ENCODE results near the gene PTK7. TPM values are rescaled to one million over a fixed set of nuclear protein-coding genes. Genes with fewer than 3 reads are reported as not detected.
"Not testable (repeated sequence)": the region's sequence is repeated elsewhere in the genome, so short reads cannot be mapped to it uniquely, and the experiment has no call there.

The PTK7 gene
- total RNA-seq, 4 donors from 2014 or later: 4.4 to 22.3 (median 18.3) TPM

- no peaks in the 10 kb centered on the region for H3K9me3 ChIP-seq
- no peaks in the 10 kb centered on the region for H3K4me1 ChIP-seq
- H3K4me3 ChIP-seq: no peak overlapping the region
- no peaks in the 10 kb centered on the region for H3K27me3 ChIP-seq
- TF ChIP-seq CTCF (IDR thresholded peaks at IDR 0.05) (no peak), POLR2A (IDR thresholded peaks at IDR 0.05) (no peak)
- H3K36me3 ChIP-seq: no peaks in the 10 kb centered on the region
- no peak for DNase-seq
- H3K27ac ChIP-seq: no peak overlapping the region
These were observed 54.3 kb downstream of the PTK7 start for GRCh38 chr6:43130429-43130828.

GRCh38 chr6:43131379-43131778 lies 55.3 kb downstream of the PTK7 start:
- not testable (repeated sequence) for DNase-seq, H3K27ac ChIP-seq, H3K4me1 ChIP-seq, H3K27me3 ChIP-seq, H3K36me3 ChIP-seq, H3K9me3 ChIP-seq, H3K4me3 ChIP-seq

- DNase-seq: no peak
- no peak for TF ChIP-seq POLR2A (IDR thresholded peaks at IDR 0.05)
- no peak for TF ChIP-seq CTCF (IDR thresholded peaks at IDR 0.05)
These were observed 62.2 kb downstream of the PTK7 start for GRCh38 chr6:43138267-43138666.

GRCh38 chr6:43139973-43140372 lies 63.9 kb downstream of the PTK7 start:
- H3K27me3 ChIP-seq, H3K4me3 ChIP-seq, H3K4me1 ChIP-seq, H3K9me3 ChIP-seq, DNase-seq, H3K36me3 ChIP-seq, H3K27ac ChIP-seq: not testable (repeated sequence)

More at GRCh38 chr6:43138267-43138666, 62.2 kb downstream of the PTK7 start:
- H3K27ac ChIP-seq: no peak overlapping the region
- H3K9me3 ChIP-seq: no peaks in the 10 kb centered on the region
- peaks cover 0 to 2% (median under 1%) of the 10 kb centered on the region in 4 donors for H3K4me1 ChIP-seq
- H3K36me3 ChIP-seq: no peaks in the 10 kb centered on the region
- no peak overlapping the region for H3K4me3 ChIP-seq
- no peaks in the 10 kb centered on the region for H3K27me3 ChIP-seq

- Histone ChIP-seq H3K27me3 (no peaks in the 10 kb centered on the region), H3K4me1 (peaks cover 0 to 9% (median 6%) of the 10 kb centered on the region in 4 donors), H3K36me3 (no peaks in the 10 kb centered on the region), H3K4me3 (no peak overlapping the region), H3K9me3 (no peaks in the 10 kb centered on the region), H3K27ac (no peak overlapping the region)
- TF ChIP-seq CTCF (IDR thresholded peaks at IDR 0.05) (no peak), POLR2A (IDR thresholded peaks at IDR 0.05) (no peak)
- no peak for DNase-seq
These were observed 65.5 kb downstream of the PTK7 start for GRCh38 chr6:43141644-43142043.

- H3K36me3 ChIP-seq: no peaks in the 10 kb centered on the region
- peaks cover 0 to 9% (median 6%) of the 10 kb centered on the region in 4 donors for H3K4me1 ChIP-seq
- H3K4me3 ChIP-seq: no peak overlapping the region
- H3K27ac ChIP-seq: no peak overlapping the region
- H3K9me3 ChIP-seq: no peaks in the 10 kb centered on the region
- TF ChIP-seq CTCF (IDR thresholded peaks at IDR 0.05) (no peak), POLR2A (IDR thresholded peaks at IDR 0.05) (no peak)
- no peak for DNase-seq
- H3K27me3 ChIP-seq: no peaks in the 10 kb centered on the region
These were observed 66.0 kb downstream of the PTK7 start for GRCh38 chr6:43142101-43142500.

Measured in Peyer's patch (tissue), 4 donors.